HepG2 (cell line): ENCODE results near the gene MTMR4. TPM values are rescaled to one million over a fixed set of nuclear protein-coding genes. Genes with fewer than 3 reads are reported as not detected.

ENCODE experiments used
- AGO2 ChIP-seq: fragments of 200-400 bp; formaldehyde crosslinking; optimal IDR thresholded peaks from 2 replicates; pipeline ENCODE3; 2017; ENCODE audit warnings: mild to moderate bottlenecking, low read depth, low read length, moderate library complexity
- ARID4A ChIP-seq: sonication (generic); formaldehyde crosslinking; IDR thresholded peaks from 2 replicates; pipeline ENCODE4 v1.5.0; 2020; ENCODE audit warnings: mild to moderate bottlenecking, missing genetic modification reagents, borderline replicate concordance
- ASH2L ChIP-seq: fragments of 300-600, 200-600 bp; sonication (generic); IDR thresholded peaks from 2 replicates; pipeline ENCODE4 v1.7.0; 2017; ENCODE audit warnings: low read depth, mild to moderate bottlenecking, moderate library complexity, mixed read lengths, low read length; ENCODE audit not compliant: insufficient read length
- CEBPB ChIP-seq: IDR thresholded peaks from 2 replicates; pipeline ENCODE4 v1.6.1; 2011; ENCODE audit warnings: low read depth, low read length, improper control_type of control experiment, borderline replicate concordance
- ESRRA ChIP-seq: sonication (generic); formaldehyde crosslinking; IDR thresholded peaks from 2 replicates; pipeline ENCODE4 v1.5.1; 2020; ENCODE audit warnings: mild to moderate bottlenecking, low read depth, missing genetic modification reagents
- FOSL2 ChIP-seq: sonication (generic); formaldehyde crosslinking; IDR thresholded peaks from 2 replicates; pipeline ENCODE4 v1.4.0; 2020; ENCODE audit warnings: missing genetic modification reagents
- HNF4A ChIP-seq: sonication (generic); formaldehyde crosslinking; IDR thresholded peaks from 2 replicates; pipeline ENCODE4 v1.4.0; 2020; ENCODE audit warnings: missing genetic modification reagents
- HOXA3 ChIP-seq: sonication (generic); formaldehyde crosslinking; IDR thresholded peaks from 2 replicates; pipeline ENCODE4 v1.5.0; 2020; ENCODE audit warnings: missing genetic modification reagents
- MAZ ChIP-seq, 2 experiments: sonication (generic) in 1 of 2; formaldehyde crosslinking in 1 of 2; IDR thresholded peaks; 2 replicates each; pipeline versions ENCODE4 v1.5.0 to v1.6.1; 2012 to 2020; ENCODE audit warnings: low read depth in 2 of 2, mild to moderate bottlenecking in 2 of 2, borderline replicate concordance in 1 of 2, improper control_type of control experiment in 1 of 2, low read length in 1 of 2, missing genetic modification reagents in 1 of 2, moderate library complexity in 1 of 2
- NFRKB ChIP-seq: fragments of 450-650 bp; IDR thresholded peaks from 2 replicates; pipeline ENCODE4 v1.6.1; 2017
- NONO ChIP-seq, 2 experiments: fragments of 450-650 bp in 1 of 2; sonication (generic) in 1 of 2; formaldehyde crosslinking in 1 of 2; IDR thresholded peaks in 1 of 2; conservative IDR thresholded peaks in 1 of 2; 2 replicates each; pipeline versions ENCODE4 v1.6.1 to v1.8.0; 2017 to 2022; ENCODE audit warnings: mild to moderate bottlenecking in 1 of 2, missing genetic modification reagents in 1 of 2, moderate library complexity in 1 of 2
- RAD21 ChIP-seq: fragments of 450-650 bp; formaldehyde crosslinking; IDR thresholded peaks from 2 replicates; pipeline ENCODE4 v1.5.0; 2020; ENCODE audit warnings: mild to moderate bottlenecking
- RFX5 ChIP-seq: IDR thresholded peaks from 2 replicates; pipeline ENCODE4 v1.6.1; 2011; ENCODE audit warnings: low read depth, low read length, improper control_type of control experiment
- SALL1 ChIP-seq: sonication (generic); formaldehyde crosslinking; IDR thresholded peaks from 2 replicates; pipeline ENCODE4 v1.8.0; 2022; ENCODE audit warnings: mild to moderate bottlenecking, missing genetic modification reagents
- SOX13 ChIP-seq, 3 experiments: fragments of 450-650 bp in 1 of 3; sonication (generic) in 1 of 3; formaldehyde crosslinking in 1 of 3; IDR thresholded peaks in 2 of 3; conservative IDR thresholded peaks in 1 of 3; 2 replicates each; pipeline versions ENCODE4 v1.5.0 to v1.6.1; 2016 to 2020; ENCODE audit warnings: antibody characterized with exemption in 1 of 3, mild to moderate bottlenecking in 1 of 3, missing compliant biosample characterization in 1 of 3, missing genetic modification reagents in 1 of 3, moderate library complexity in 1 of 3
- SPEN ChIP-seq: sonication (generic); formaldehyde crosslinking; IDR thresholded peaks from 2 replicates; pipeline ENCODE4 v1.5.1; 2020; ENCODE audit warnings: low read depth, mild to moderate bottlenecking, missing genetic modification reagents
- SUZ12 ChIP-seq: fragments of 150-350 bp; IDR thresholded peaks from 2 replicates; pipeline ENCODE4 v1.6.1; 2014; ENCODE audit warnings: low read depth, low read length
- TFAP4 ChIP-seq: sonication (generic); IDR thresholded peaks from 2 replicates; pipeline ENCODE4 v1.6.1; 2016; ENCODE audit warnings: low read depth, borderline replicate concordance
- ZNF687 ChIP-seq: sonication (generic); formaldehyde crosslinking; IDR thresholded peaks from 2 replicates; pipeline ENCODE4 v1.5.1; 2020; ENCODE audit warnings: mild to moderate bottlenecking, missing genetic modification reagents, moderate library complexity
- polyA plus RNA-seq, 8 experiments: library from polyadenylated mRNA; depleted of rRNA in 3 of 8; stranded (reverse) in 7 of 8; unstranded in 1 of 8; fragments of >200 nt; fragmentation: Illumina TruSeq in 4 of 8; extraction: Trizol in 4 of 8; gene quantifications; 2 replicates each; pipeline versions ENCODE4 v1.2.1 to v1.2.3, GENCODE V29; 2011 to 2016; ENCODE audit warnings: low read depth in 4 of 8, missing spikeins in 1 of 8, mixed read lengths in 1 of 8; ENCODE audit not compliant: insufficient read depth in 1 of 8
- total RNA-seq, 5 experiments: library from RNA; depleted of rRNA; stranded (reverse); fragments of >200 nt; fragmentation: Illumina TruSeq; extraction: Trizol; gene quantifications; 2 replicates each; pipeline ENCODE4 v1.2.3, GENCODE V29; 2016; ENCODE audit warnings: low read depth in 1 of 5

The MTMR4 gene
- total and polyA plus RNA-seq, 2 of the 13 experiments (the other 11 are each of a cell fraction or from before 2014, with no cell fraction given), result 62.5 to 65.1 TPM

GRCh38 chr17:58507123-58507634 is 7.3 kb downstream of the MTMR4 start (continued):
- TF ChIP-seq ESRRA (peak; percentile 64; the same call in 1 of the 2 replicates), HOXA3 (peak; percentile 65), HNF4A (CRISPR knock-in tag) (peak; percentile 39; the same call in 1 of the 2 replicates), RFX5 (peak; percentile 57; the same call in 1 of the 2 replicates), AGO2 (peak; percentile 18), SALL1 (0 out of 2 replicates have a peak, but pooled peaks have one; percentile 14), NFRKB (no peak), SPEN (CRISPR knock-in tag) (no peak), MAZ (IDR thresholded peaks at IDR 0.05; ENCODE audit: borderline replicate concordance, low read depth, low read length) (no peak), MAZ (CRISPR knock-in tag; IDR thresholded peaks at IDR 0.05; ENCODE audit: low read depth) (no peak), SUZ12 (no peak), ARID4A (CRISPR knock-in tag) (0 out of 2 replicates have a peak, but pooled peaks have one; percentile 22), ASH2L (peak; percentile 34), TFAP4 (peak; percentile 78), SOX13 (IDR thresholded peaks at IDR 0.05) (no peak), SOX13 (CRISPR knock-in tag; conservative IDR thresholded peaks at IDR 0.05 in 1 of 2, IDR thresholded peaks at IDR 0.05 in 1 of 2) (0 out of 4 replicates have a peak, but pooled peaks of 1 of the 2 experiments have one; percentile 13), RAD21 (CRISPR knock-in tag) (no peak), FOSL2 (peak; percentile 23; the same call in 1 of the 2 replicates), NONO (IDR thresholded peaks at IDR 0.05) (no peak), NONO (CRISPR knock-in tag; conservative IDR thresholded peaks at IDR 0.05) (0 out of 2 replicates have a peak, but pooled peaks have one; percentile 24), ZNF687 (peak; percentile 38; the same call in 1 of the 2 replicates), CEBPB (peak; percentile 96)
